ENCODE results near the gene ALDH5A1. TPM values are rescaled to one million over a fixed set of nuclear protein-coding genes. Genes with fewer than 3 reads are reported as not detected.

The ALDH5A1 gene
- total RNA-seq, 4 donors from 2014 or later, result 10.9 to 16.5 (median 14.3) TPM

- intact Hi-C loops (cut with DNase I; ENCODE audit: low total_unique reads), result no loop called here
- WGBS, 2 donors, result 88 to 96% methylated on average over 4 of the region's 4 CpGs
- no peak for TF ChIP-seq POLR2A (IDR thresholded peaks at IDR 0.05)
- no peak for TF ChIP-seq CTCF (IDR thresholded peaks at IDR 0.05)
- no peak for DNase-seq (ENCODE audit: low spot score in 2 of 2)
- no peak overlapping the region for H3K4me3 ChIP-seq (ENCODE audit: low read depth, poor library complexity, severe bottlenecking)
These were observed 18.8 kb downstream of the ALDH5A1 start for GRCh38 chr6:24513602-24514001.

- DNase-seq (ENCODE audit: low spot score in 2 of 2), result no peak
- WGBS, 2 donors, result 85 to 93% methylated on average over 4 of the region's 4 CpGs
- TF ChIP-seq POLR2A (IDR thresholded peaks at IDR 0.05) (no peak), CTCF (IDR thresholded peaks at IDR 0.05) (no peak)
- intact Hi-C loops (cut with DNase I; ENCODE audit: low total_unique reads), result no loop called here
- no peak overlapping the region for H3K4me3 ChIP-seq (ENCODE audit: low read depth, poor library complexity, severe bottlenecking)
These were observed 23.1 kb downstream of the ALDH5A1 start for GRCh38 chr6:24517659-24518543.

GRCh38 chr6:24520929-24521546 lies 26.3 kb downstream of the ALDH5A1 start:
- intact Hi-C loops (cut with DNase I; ENCODE audit: low total_unique reads), result no loop called here
- 43% methylated on average over 6 of the region's 6 CpGs for WGBS, 2 donors
- H3K4me3 ChIP-seq (ENCODE audit: low read depth, poor library complexity, severe bottlenecking), result no peak overlapping the region
- DNase-seq (ENCODE audit: low spot score in 2 of 2), result no peak
- TF ChIP-seq POLR2A (IDR thresholded peaks at IDR 0.05) (no peak), CTCF (IDR thresholded peaks at IDR 0.05) (no peak)

DNA sequence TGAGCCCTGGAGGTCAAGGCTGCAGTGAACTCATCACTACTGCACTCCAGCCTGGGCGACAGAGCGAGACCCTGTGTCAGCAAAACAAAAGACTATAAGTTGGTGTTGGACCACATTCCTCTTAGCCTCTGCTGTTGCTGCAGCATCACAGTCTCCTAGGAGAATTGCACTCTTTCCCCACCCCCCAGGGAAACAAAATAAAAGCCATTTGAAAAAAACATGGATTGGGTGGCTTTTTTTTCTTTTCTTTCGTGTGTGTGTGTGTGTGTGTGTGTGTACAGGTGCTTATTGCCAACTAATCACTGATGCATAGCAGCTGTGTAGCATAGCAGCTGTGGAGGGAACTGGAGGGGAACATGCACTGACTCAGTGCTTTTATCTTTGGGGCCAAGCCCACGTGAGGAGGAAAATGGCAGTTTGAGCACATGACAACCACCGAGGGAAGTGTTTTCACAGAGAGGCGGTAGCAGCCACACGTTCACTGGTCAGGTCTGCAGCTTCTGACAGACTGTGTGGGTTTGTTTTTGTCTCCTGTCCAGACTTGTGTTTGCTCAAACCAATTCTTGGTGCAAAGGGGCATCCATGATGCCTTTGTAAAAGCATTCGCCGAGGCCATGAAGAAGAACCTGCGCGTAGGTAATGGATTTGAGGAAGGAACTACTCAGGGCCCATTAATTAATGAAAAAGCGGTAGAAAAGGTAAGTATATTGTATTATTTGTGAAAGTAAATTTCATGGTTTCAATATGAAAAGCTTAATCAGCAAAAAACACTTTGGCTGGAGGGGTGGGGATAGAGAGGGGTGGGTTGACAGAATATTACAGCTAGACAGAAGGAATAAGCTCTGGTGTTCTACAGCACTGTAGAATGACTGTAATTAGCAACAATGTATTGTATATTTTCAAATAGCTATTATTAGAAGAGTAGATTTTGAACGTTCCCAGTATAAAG lies 27.7 kb downstream of the ALDH5A1 start:
- intact Hi-C loops (cut with DNase I; ENCODE audit: low total_unique reads), result no loop called here
- 78 to 82% methylated on average over 13 of the region's 13 CpGs for WGBS, 2 donors
- no peak for DNase-seq (ENCODE audit: low spot score in 2 of 2)

More for the DNA sequence above, 27.7 kb downstream of the ALDH5A1 start:
- TF ChIP-seq CTCF (IDR thresholded peaks at IDR 0.05) (no peak), POLR2A (IDR thresholded peaks at IDR 0.05) (no peak)
- no peak overlapping the region for H3K4me3 ChIP-seq (ENCODE audit: low read depth, poor library complexity, severe bottlenecking)

Measured in lower leg skin (tissue), 4 donors.